HG03025 (cell line): ENCODE measurements around the gene SLC9A3.

Source experiments
- ATAC-seq: cut with Tn5 transposase; IDR thresholded peaks from one replicate; pipeline ENCODE4 v1.9.1; 2021; ENCODE audit warnings: mild to moderate bottlenecking, moderate library complexity; ENCODE audit not compliant: unreplicated experiment, low FRiP score

The SLC9A3 gene

GRCh38 chr5:448766-449090, 75.5 kb downstream of the SLC9A3 start:
- ATAC-seq: no peak

GRCh38 chr5:448061-448765, 76.0 kb downstream of the SLC9A3 start:
- ATAC-seq: no peak

GRCh38 chr5:447501-447900, 76.7 kb downstream of the SLC9A3 start:
- ATAC-seq: no peak

- ATAC-seq: no peak
Measured at GRCh38 chr5:446883-447263, 77.4 kb downstream of the SLC9A3 start.

GRCh38 chr5:446066-446882, 78.0 kb downstream of the SLC9A3 start:
- ATAC-seq: no peak

GRCh38 chr5:445591-445990, 78.7 kb downstream of the SLC9A3 start:
- ATAC-seq: no peak

GRCh38 chr5:444226-444625, 80.0 kb downstream of the SLC9A3 start:
- no peak for ATAC-seq

- ATAC-seq: peak; percentile 19
Measured at GRCh38 chr5:443239-444151, 80.8 kb downstream of the SLC9A3 start.

GRCh38 chr5:442335-443238, 81.7 kb downstream of the SLC9A3 start, which contains the start of gene EXOC3:
Gene EXOC3, plus strand, starts transcription at chr5:443176. Its CDS starts 3,030 bp downstream, at chr5:446206.
- ATAC-seq: peak; percentile 78

GRCh38 chr5:441996-442334, 82.3 kb downstream of the SLC9A3 start:
- ATAC-seq: no peak

- no peak for ATAC-seq
Measured at GRCh38 chr5:440401-441201, 83.6 kb downstream of the SLC9A3 start.

- no peak for ATAC-seq
Measured at GRCh38 chr5:439636-440035, 84.6 kb downstream of the SLC9A3 start.

GRCh38 chr5:439181-439580, 85.1 kb downstream of the SLC9A3 start:
- no peak for ATAC-seq

- ATAC-seq: no peak
Measured at GRCh38 chr5:438481-438981, 85.7 kb downstream of the SLC9A3 start.

- no peak for ATAC-seq
Measured at GRCh38 chr5:437281-437771, 86.9 kb downstream of the SLC9A3 start.

GRCh38 chr5:436641-436975, 87.6 kb downstream of the SLC9A3 start:
- ATAC-seq: no peak

- no peak for ATAC-seq
Measured at GRCh38 chr5:435961-436640, 88.1 kb downstream of the SLC9A3 start.

- ATAC-seq: no peak
Measured at GRCh38 chr5:435156-435790, 89.0 kb downstream of the SLC9A3 start.
